IMR-90 (cell line): Measurements from ENCODE around the gene CABP7.

ENCODE experiments used
- CTCF ChIP-seq: conservative IDR thresholded peaks from 2 replicates; pipeline ENCODE4 v1.5.1; 2012; ENCODE audit warnings: mild to moderate bottlenecking, low read depth, low read length, improper control_type of control experiment
- NFE2L2 ChIP-seq: fragments of 150-350 bp; IDR thresholded peaks from 2 replicates; pipeline ENCODE4 v1.6.1; 2016; ENCODE audit warnings: low read depth, mild to moderate bottlenecking, low read length
- POLR2A ChIP-seq: IDR thresholded peaks from 2 replicates; pipeline ENCODE4 v1.6.1; 2012; ENCODE audit warnings: mild to moderate bottlenecking, low read depth, low read length

DNA sequence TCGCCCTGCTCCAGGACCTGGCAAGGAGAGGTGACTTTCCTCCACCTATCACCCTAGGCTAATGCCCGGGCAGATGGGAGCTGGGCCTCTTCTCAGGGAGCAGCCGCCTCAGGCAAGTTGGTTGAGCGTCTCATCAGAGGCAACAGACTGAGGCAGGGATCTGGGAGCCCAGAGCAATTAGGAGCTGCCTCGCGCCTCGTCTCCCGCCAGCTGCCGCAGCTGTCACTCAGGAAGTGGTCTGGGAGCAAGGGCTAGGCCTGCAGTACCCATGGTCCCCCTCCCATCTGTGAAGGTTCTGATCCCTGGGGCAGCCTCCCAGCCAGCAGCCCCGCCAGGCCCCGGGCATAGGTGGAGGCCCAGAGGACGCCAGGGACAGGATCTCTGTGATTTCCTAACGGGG is 4.6 kb upstream of the CABP7 start:
- TF ChIP-seq POLR2A: no peak
- TF ChIP-seq CTCF: no peak
- TF ChIP-seq NFE2L2: no peak
